ENCODE results near the gene TMEM39B.

The TMEM39B gene

DNA sequence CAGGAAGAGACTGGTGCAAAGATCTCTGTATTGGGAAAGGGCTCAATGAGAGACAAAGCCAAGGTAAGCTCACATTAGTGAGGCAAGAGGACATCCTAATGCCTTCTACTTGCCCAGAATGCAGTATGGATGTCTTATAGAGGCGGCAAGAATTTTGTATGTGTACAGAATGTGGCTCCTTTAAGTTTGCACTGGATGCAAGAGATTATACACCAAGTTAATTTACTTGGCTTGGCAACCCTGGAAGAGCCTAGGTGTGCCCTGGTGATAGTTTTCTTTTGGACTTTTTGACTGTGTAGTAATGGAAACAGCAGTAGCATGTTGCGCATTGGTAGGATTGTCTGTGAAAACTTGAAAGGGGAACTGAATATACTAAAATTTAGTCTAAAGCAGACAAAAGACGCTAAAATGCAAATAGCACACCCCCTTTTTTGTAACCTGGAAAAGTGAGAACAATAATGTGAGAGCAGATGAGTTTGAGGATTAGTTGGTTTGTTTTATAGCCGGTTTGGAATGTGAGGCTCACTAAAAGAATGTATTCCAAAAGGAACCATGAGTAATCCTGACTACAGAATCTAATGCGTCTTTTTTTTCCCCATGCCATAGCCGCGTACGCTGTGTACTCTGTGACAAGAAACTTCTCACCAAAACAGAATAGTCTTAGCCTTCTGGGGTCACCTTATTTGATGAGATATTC is 41.0 kb upstream of the TMEM39B start:
- TF ChIP-seq TCF12 (IDR thresholded peaks at IDR 0.05; ENCODE audit: low read depth) (no peak), RAD21 (IDR thresholded peaks at IDR 0.05; ENCODE audit: low read depth) (no peak), EGR1 (IDR thresholded peaks at IDR 0.05) (no peak), TEAD4 (IDR thresholded peaks at IDR 0.05) (no peak), NFIC (IDR thresholded peaks at IDR 0.05) (no peak), CREB1 (IDR thresholded peaks at IDR 0.05; ENCODE audit: low read depth) (no peak), YY1 (IDR thresholded peaks at IDR 0.05; ENCODE audit: low read depth) (no peak), EP300 (IDR thresholded peaks at IDR 0.05; ENCODE audit: borderline replicate concordance) (no peak), ZBTB7A (IDR thresholded peaks at IDR 0.05; ENCODE audit: low read depth) (no peak), CEBPB (IDR thresholded peaks at IDR 0.05) (no peak), FOXM1 (IDR thresholded peaks at IDR 0.05; ENCODE audit: borderline replicate concordance, low read depth) (no peak), TAF1 (IDR thresholded peaks at IDR 0.05; ENCODE audit: low read depth) (no peak)
- TF ChIP-seq, protein P1, sequence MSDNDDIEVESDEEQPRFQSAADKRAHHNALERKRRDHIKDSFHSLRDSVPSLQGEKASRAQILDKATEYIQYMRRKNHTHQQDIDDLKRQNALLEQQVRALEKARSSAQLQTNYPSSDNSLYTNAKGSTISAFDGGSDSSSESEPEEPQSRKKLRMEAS (IDR thresholded peaks at IDR 0.05) = no peak
- TF ChIP-seq, protein P2, sequence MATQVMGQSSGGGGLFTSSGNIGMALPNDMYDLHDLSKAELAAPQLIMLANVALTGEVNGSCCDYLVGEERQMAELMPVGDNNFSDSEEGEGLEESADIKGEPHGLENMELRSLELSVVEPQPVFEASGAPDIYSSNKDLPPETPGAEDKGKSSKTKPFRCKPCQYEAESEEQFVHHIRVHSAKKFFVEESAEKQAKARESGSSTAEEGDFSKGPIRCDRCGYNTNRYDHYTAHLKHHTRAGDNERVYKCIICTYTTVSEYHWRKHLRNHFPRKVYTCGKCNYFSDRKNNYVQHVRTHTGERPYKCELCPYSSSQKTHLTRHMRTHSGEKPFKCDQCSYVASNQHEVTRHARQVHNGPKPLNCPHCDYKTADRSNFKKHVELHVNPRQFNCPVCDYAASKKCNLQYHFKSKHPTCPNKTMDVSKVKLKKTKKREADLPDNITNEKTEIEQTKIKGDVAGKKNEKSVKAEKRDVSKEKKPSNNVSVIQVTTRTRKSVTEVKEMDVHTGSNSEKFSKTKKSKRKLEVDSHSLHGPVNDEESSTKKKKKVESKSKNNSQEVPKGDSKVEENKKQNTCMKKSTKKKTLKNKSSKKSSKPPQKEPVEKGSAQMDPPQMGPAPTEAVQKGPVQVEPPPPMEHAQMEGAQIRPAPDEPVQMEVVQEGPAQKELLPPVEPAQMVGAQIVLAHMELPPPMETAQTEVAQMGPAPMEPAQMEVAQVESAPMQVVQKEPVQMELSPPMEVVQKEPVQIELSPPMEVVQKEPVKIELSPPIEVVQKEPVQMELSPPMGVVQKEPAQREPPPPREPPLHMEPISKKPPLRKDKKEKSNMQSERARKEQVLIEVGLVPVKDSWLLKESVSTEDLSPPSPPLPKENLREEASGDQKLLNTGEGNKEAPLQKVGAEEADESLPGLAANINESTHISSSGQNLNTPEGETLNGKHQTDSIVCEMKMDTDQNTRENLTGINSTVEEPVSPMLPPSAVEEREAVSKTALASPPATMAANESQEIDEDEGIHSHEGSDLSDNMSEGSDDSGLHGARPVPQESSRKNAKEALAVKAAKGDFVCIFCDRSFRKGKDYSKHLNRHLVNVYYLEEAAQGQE (IDR thresholded peaks at IDR 0.05; ENCODE audit: low read depth) = no peak
- TF ChIP-seq, protein P3, sequence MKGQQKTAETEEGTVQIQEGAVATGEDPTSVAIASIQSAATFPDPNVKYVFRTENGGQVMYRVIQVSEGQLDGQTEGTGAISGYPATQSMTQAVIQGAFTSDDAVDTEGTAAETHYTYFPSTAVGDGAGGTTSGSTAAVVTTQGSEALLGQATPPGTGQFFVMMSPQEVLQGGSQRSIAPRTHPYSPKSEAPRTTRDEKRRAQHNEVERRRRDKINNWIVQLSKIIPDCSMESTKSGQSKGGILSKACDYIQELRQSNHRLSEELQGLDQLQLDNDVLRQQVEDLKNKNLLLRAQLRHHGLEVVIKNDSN (IDR thresholded peaks at IDR 0.05) = no peak

DNA sequence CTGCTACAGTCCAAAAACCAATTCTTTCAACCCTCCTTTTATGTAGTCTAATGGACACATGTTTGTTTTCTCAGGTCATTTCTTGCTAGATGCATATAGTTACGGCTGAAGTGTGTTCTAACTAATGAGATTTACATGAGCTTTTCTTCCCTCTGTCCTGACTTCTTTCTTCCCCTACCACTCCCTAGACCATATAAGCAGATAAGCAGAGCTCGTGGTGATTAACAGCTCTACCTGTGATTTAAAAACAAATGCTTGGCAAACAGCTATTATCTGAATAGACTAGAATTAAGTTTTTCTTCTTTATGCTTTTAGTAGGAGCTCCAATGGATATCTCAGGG is 40.5 kb upstream of the TMEM39B start:
- TF ChIP-seq RAD21 (IDR thresholded peaks at IDR 0.05; ENCODE audit: low read depth) (no peak), EGR1 (IDR thresholded peaks at IDR 0.05) (no peak), CEBPB (IDR thresholded peaks at IDR 0.05) (no peak), CREB1 (IDR thresholded peaks at IDR 0.05; ENCODE audit: low read depth) (no peak), TEAD4 (IDR thresholded peaks at IDR 0.05) (no peak), NFIC (IDR thresholded peaks at IDR 0.05) (no peak)

DNA sequence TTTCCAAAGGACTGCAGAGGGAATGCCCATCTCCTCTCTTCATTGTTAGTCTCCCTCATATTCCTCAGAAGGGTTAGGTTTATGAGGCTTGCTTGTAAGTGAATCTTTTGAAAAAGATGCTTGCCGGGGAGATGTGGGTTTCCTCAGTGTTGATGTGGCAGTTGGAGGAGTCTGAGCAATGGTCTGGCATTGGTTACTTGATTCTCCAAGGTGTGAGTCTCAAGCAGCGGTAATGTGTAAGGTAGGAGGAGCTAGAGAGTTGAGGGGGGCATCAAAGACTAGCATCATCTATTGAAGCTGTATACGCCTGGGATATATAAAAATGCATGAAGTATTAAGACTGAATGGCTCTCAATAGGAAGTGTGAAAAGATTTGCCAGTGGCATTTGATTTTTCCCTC is 37.6 kb upstream of the TMEM39B start:
- TF ChIP-seq RAD21 (IDR thresholded peaks at IDR 0.05; ENCODE audit: low read depth) (no peak), ZBTB7A (IDR thresholded peaks at IDR 0.05; ENCODE audit: low read depth) (no peak), TEAD4 (IDR thresholded peaks at IDR 0.05) (no peak), YY1 (IDR thresholded peaks at IDR 0.05; ENCODE audit: low read depth) (no peak), TAF1 (IDR thresholded peaks at IDR 0.05; ENCODE audit: low read depth) (no peak), EGR1 (IDR thresholded peaks at IDR 0.05) (no peak), TCF12 (IDR thresholded peaks at IDR 0.05; ENCODE audit: low read depth) (no peak), FOXM1 (IDR thresholded peaks at IDR 0.05; ENCODE audit: borderline replicate concordance, low read depth) (no peak), CREB1 (IDR thresholded peaks at IDR 0.05; ENCODE audit: low read depth) (no peak), EP300 (IDR thresholded peaks at IDR 0.05; ENCODE audit: borderline replicate concordance) (no peak), CEBPB (IDR thresholded peaks at IDR 0.05) (no peak), NFIC (IDR thresholded peaks at IDR 0.05) (no peak)
- TF ChIP-seq, protein P1 (IDR thresholded peaks at IDR 0.05) = no peak
- TF ChIP-seq, protein P3 (IDR thresholded peaks at IDR 0.05) = no peak
- TF ChIP-seq, protein P2 (IDR thresholded peaks at IDR 0.05; ENCODE audit: low read depth) = no peak

DNA sequence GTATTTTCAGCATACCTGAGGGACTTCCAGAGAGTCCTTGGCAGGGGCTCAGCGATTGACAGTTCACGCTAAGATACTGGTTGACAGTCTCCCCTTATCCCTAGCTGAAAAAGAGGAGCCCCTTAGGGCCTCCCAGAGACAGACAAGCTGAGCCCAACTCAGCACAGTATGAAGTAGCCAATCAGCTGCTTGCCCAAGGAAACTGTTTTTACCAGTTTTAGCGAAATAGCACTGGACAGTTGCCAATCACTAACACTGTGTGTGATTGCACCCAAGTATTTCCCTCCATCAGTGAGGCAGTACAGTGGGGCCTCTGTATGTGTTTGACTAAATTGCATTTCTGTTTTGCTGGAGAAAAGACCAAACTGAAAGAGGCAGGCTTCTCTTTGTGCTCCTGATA is 32.0 kb upstream of the TMEM39B start:
- TF ChIP-seq, protein P3 (IDR thresholded peaks at IDR 0.05) = no peak
- TF ChIP-seq EGR1 (IDR thresholded peaks at IDR 0.05) = no peak
- TF ChIP-seq TEAD4 (IDR thresholded peaks at IDR 0.05) = no peak

DNA sequence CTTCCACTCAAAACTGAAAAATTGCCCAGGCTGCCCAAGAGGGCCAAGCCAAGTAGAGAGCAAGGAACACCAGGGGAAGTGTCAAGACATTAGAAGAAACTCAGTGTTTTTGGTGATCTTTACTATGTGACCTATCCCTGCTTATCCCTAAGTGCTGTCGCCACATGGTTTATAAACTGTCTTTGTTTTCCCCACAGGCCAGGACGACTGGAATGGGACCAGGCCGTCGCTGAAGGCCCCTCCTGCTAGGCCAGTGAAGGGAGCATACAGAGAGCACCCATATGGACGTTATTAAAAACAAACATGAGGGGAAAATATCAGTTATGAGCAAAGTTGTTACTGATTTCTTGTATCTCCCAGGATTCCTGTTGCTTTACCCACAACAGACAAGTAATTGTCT is 30.4 kb upstream of the TMEM39B start:
- TF ChIP-seq YY1 (IDR thresholded peaks at IDR 0.05; ENCODE audit: low read depth) = no peak
- TF ChIP-seq TCF12 (IDR thresholded peaks at IDR 0.05; ENCODE audit: low read depth) = no peak
- TF ChIP-seq, protein P1 (IDR thresholded peaks at IDR 0.05) = no peak
- TF ChIP-seq CEBPB (IDR thresholded peaks at IDR 0.05) = no peak
- no peak for TF ChIP-seq ZBTB7A (IDR thresholded peaks at IDR 0.05; ENCODE audit: low read depth)
- TF ChIP-seq, protein P3 (IDR thresholded peaks at IDR 0.05) = no peak
- no peak for TF ChIP-seq RAD21 (IDR thresholded peaks at IDR 0.05; ENCODE audit: low read depth)
- no peak for TF ChIP-seq TEAD4 (IDR thresholded peaks at IDR 0.05)
- TF ChIP-seq EP300 (IDR thresholded peaks at IDR 0.05; ENCODE audit: borderline replicate concordance) = no peak
- TF ChIP-seq EGR1 (IDR thresholded peaks at IDR 0.05) = no peak
- TF ChIP-seq TAF1 (IDR thresholded peaks at IDR 0.05; ENCODE audit: low read depth) = no peak
- TF ChIP-seq NFIC (IDR thresholded peaks at IDR 0.05) = no peak
- TF ChIP-seq FOXM1 (IDR thresholded peaks at IDR 0.05; ENCODE audit: borderline replicate concordance, low read depth) = no peak
- TF ChIP-seq, protein P2 (IDR thresholded peaks at IDR 0.05; ENCODE audit: low read depth) = no peak
- TF ChIP-seq CREB1 (IDR thresholded peaks at IDR 0.05; ENCODE audit: low read depth) = no peak

Data from Ishikawa (cell line).